DOHH2 (cell line): ENCODE results near the gene CD59.

Experiments used
- H3F3A ChIP-seq: fragments of 200-600 bp; sonication (generic), shearing (Covaris generic); 2 replicates; pipeline ENCODE4 v1.6.0; 2016; ENCODE audit warnings: antibody characterized with exemption, mild to moderate bottlenecking; ENCODE audit not compliant: control insufficient read depth, insufficient read depth
- H3K27ac ChIP-seq: fragments of 200-600 bp; sonication (generic); 2 replicates; pipeline ENCODE4 v1.5.1; 2014; ENCODE audit warnings: low read depth, mild to moderate bottlenecking, low read length, moderate library complexity
- H3K27me3 ChIP-seq: fragments of 200-600 bp; sonication (generic); 2 replicates; pipeline ENCODE4 v1.6.1; 2014; ENCODE audit warnings: mild to moderate bottlenecking, low read length, mixed read lengths; ENCODE audit not compliant: control insufficient read depth
- H3K36me3 ChIP-seq: fragments of 200-600 bp; sonication (generic); 2 replicates; pipeline ENCODE4 v1.6.1; 2014; ENCODE audit warnings: mild to moderate bottlenecking, low read length, moderate library complexity, mixed read lengths; ENCODE audit not compliant: control insufficient read depth
- H3K4me1 ChIP-seq: fragments of 200-600 bp; sonication (generic); 2 replicates; pipeline ENCODE4 v1.6.1; 2014; ENCODE audit warnings: mild to moderate bottlenecking, low read length, mixed read lengths; ENCODE audit not compliant: control insufficient read depth
- H3K4me2 ChIP-seq: fragments of 200-600 bp; sonication (generic); 2 replicates; pipeline ENCODE4 v1.6.0; 2014; ENCODE audit warnings: mild to moderate bottlenecking, low read length, moderate library complexity
- H3K4me3 ChIP-seq: fragments of 200-600 bp; sonication (generic); 2 replicates; pipeline ENCODE4 v1.5.1; 2014; ENCODE audit warnings: mild to moderate bottlenecking, low read length, mixed read lengths
- H3K79me2 ChIP-seq: fragments of 200-600 bp; sonication (generic); 2 replicates; pipeline ENCODE4 v1.6.1; 2014; ENCODE audit warnings: mild to moderate bottlenecking, low read length, mixed read lengths; ENCODE audit not compliant: control insufficient read depth
- H3K9me2 ChIP-seq: fragments of 200-600 bp; sonication (generic); replicated peaks from 2 replicates; pipeline ENCODE4 v1.6.1; 2014; ENCODE audit warnings: mild to moderate bottlenecking, low read length, mixed read lengths; ENCODE audit not compliant: control insufficient read depth
- H3K9me3 ChIP-seq: fragments of 200-600 bp; sonication (generic); 2 replicates; pipeline ENCODE4 v1.6.1; 2014; ENCODE audit warnings: antibody characterized with exemption, low read length, mixed read lengths; ENCODE audit not compliant: control insufficient read depth, insufficient read depth
- H4K20me1 ChIP-seq: fragments of 200-600 bp; sonication (generic); 2 replicates; pipeline ENCODE4 v1.6.0; 2014; ENCODE audit warnings: low read depth, mild to moderate bottlenecking, antibody characterized with exemption, low read length, moderate library complexity; ENCODE audit not compliant: control insufficient read depth, insufficient read depth
- CTCF ChIP-seq: fragments of 200-600 bp; sonication (generic); IDR thresholded peaks from one replicate; pipeline ENCODE4 v1.5.1; 2014; ENCODE audit warnings: antibody characterized with exemption, mild to moderate bottlenecking, low read depth, low read length; ENCODE audit not compliant: poor library complexity, severe bottlenecking
- EZH2phosphoT487 ChIP-seq: fragments of 200-600 bp; sonication (generic); IDR thresholded peaks from 2 replicates; pipeline ENCODE4 v1.6.1; 2017; ENCODE audit warnings: borderline replicate concordance, mild to moderate bottlenecking, antibody characterized with exemption, low read length, moderate library complexity, mixed read lengths

CD59 gene

GRCh38 chr11:33719587-33719986 is 16.6 kb downstream of the CD59 start:
- TF ChIP-seq CTCF (no peak), EZH2phosphoT487 (no peak)
- H3K79me2 ChIP-seq = peaks cover 9% of the 10 kb centered on the region

GRCh38 chr11:33718440-33718839 is 17.8 kb downstream of the CD59 start:
- 0 out of 2 replicates have a peak, but pooled peaks cover under 1% of the 10 kb centered on the region for H3K79me2 ChIP-seq
- TF ChIP-seq CTCF = no peak
- no peak for TF ChIP-seq EZH2phosphoT487

More at GRCh38 chr11:33719587-33719986, 16.6 kb downstream of the CD59 start:
- Histone ChIP-seq H3K27ac (no peak overlapping the region), H3K27me3 (no peaks in the 10 kb centered on the region), H3K9me3 (no peaks in the 10 kb centered on the region), H3K36me3 (peaks cover 10% of the 10 kb centered on the region; the same call in 1 of the 2 replicates), H3K4me2 (no peak overlapping the region), H3K9me2 (no peaks in the 10 kb centered on the region), H3K4me1 (0 out of 2 replicates have a peak, but pooled peaks cover under 1% of the 10 kb centered on the region), H3K4me3 (no peak overlapping the region), H4K20me1 (no peaks in the 10 kb centered on the region), H3F3A (no peaks in the 10 kb centered on the region)

GRCh38 chr11:33716243-33716642 is 20.0 kb downstream of the CD59 start:
- H3K9me2 ChIP-seq = no peaks in the 10 kb centered on the region
- no peak overlapping the region for H3K4me2 ChIP-seq
- H3K4me3 ChIP-seq = no peak overlapping the region
- H3K9me3 ChIP-seq = no peaks in the 10 kb centered on the region
- H3K4me1 ChIP-seq = no peaks in the 10 kb centered on the region
- no peak overlapping the region for H3K27ac ChIP-seq
- no peaks in the 10 kb centered on the region for H3F3A ChIP-seq
- TF ChIP-seq EZH2phosphoT487 (no peak), CTCF (peak; percentile 37)
- H3K27me3 ChIP-seq = no peaks in the 10 kb centered on the region
- no peaks in the 10 kb centered on the region for H3K79me2 ChIP-seq
- H4K20me1 ChIP-seq = no peaks in the 10 kb centered on the region
- peaks cover 7% of the 10 kb centered on the region; the same call in 1 of the 2 replicates for H3K36me3 ChIP-seq

More at GRCh38 chr11:33718440-33718839, 17.8 kb downstream of the CD59 start:
- Histone ChIP-seq H3K4me3 (no peak overlapping the region), H3K4me2 (no peak overlapping the region), H3F3A (no peaks in the 10 kb centered on the region), H3K4me1 (no peaks in the 10 kb centered on the region), H3K27ac (no peak overlapping the region), H3K36me3 (peaks cover 12% of the 10 kb centered on the region; the same call in 1 of the 2 replicates), H4K20me1 (no peaks in the 10 kb centered on the region), H3K9me3 (no peaks in the 10 kb centered on the region), H3K27me3 (no peaks in the 10 kb centered on the region), H3K9me2 (no peaks in the 10 kb centered on the region)
